HepG2 (cell line): Measurements from ENCODE around the gene LNX2.

Source experiments
- YEATS4 ChIP-seq: sonication (generic); formaldehyde crosslinking; IDR thresholded peaks from 2 replicates; pipeline ENCODE4 v1.4.0; 2020; ENCODE audit warnings: missing genetic modification reagents, borderline replicate concordance
- ZKSCAN8 ChIP-seq: IDR thresholded peaks from 2 replicates; pipeline ENCODE4 v1.6.1; 2016; ENCODE audit warnings: borderline replicate concordance, missing genetic modification reagents, missing compliant biosample characterization

DNA sequence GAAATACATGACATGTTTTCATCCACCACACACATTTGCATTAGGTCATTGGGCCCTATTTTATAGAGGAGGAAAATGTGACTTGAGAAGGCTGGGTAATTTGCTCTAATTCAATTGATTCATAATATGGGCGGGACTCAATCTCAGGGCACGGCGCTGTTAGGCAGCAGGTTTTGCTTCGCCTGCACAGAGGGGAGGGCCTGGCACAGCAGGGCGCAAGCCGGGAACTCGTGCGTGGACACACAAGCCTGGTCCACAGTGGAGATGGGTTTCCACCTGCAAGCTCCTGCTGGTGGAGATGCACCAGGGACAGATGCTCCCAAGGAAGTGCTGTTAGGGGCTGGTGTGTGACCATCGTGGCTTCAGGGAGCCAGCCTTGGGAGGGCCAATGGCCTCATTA is 111.5 kb downstream of the LNX2 start:
- TF ChIP-seq ZKSCAN8, result no peak
- no peak for TF ChIP-seq YEATS4 (CRISPR knock-in tag)
